K562 (cell line): Measurements from ENCODE around the gene CYTH4.

Source experiments
- CTCF ChIP-seq, 3 experiments: IDR thresholded peaks in 2 of 3; conservative IDR thresholded peaks in 1 of 3; 2 replicates each; pipeline ENCODE4 v1.5.1; 2011 to 2012; ENCODE audit warnings: low read length in 3 of 3, mild to moderate bottlenecking in 3 of 3, control low read depth in 2 of 3, improper control_type of control experiment in 1 of 3, inconsistent platforms in 1 of 3, low read depth in 1 of 3, mixed read lengths in 1 of 3, moderate library complexity in 1 of 3; ENCODE audit not compliant: insufficient read depth in 2 of 3
- EGR1 ChIP-seq: fragments of 450-650 bp; conservative IDR thresholded peaks from 2 replicates; pipeline ENCODE4 v1.6.1; 2017; ENCODE audit warnings: mild to moderate bottlenecking
- EP300 ChIP-seq: IDR thresholded peaks from 2 replicates; pipeline ENCODE4 v1.6.1; 2012; ENCODE audit warnings: low read length, improper control_type of control experiment
- ESRRB ChIP-seq: fragments of 250-450 bp; sonication (Bioruptor Pico); IDR thresholded peaks from 2 replicates; pipeline ENCODE4 v1.5.0; 2020; ENCODE audit warnings: mild to moderate bottlenecking, moderate library complexity, borderline replicate concordance
- SMAD3 ChIP-seq: fragments of 450-650 bp; formaldehyde crosslinking; conservative IDR thresholded peaks from 2 replicates; pipeline ENCODE4 v1.4.0; 2020; ENCODE audit warnings: mild to moderate bottlenecking

GRCh38 chr22:37300551-37301017, 18.3 kb downstream of the CYTH4 start:
- TF ChIP-seq ESRRB (no peak), CTCF (IDR thresholded peaks at IDR 0.05 in 2 of 3, conservative IDR thresholded peaks at IDR 0.05 in 1 of 3; ENCODE audit: insufficient read depth in 2 of 3, low read depth in 1 of 3, low read length in 3 of 3) (no peak), EGR1 (no peak), SMAD3 (CRISPR knock-in tag) (no peak), EP300 (no peak)
